Heart right ventricle (tissue), 16 donors: ENCODE data around the gene AP1S2. TPM values are rescaled to one million over a fixed set of nuclear protein-coding genes. Genes with fewer than 3 reads are reported as not detected.

ENCODE experiments used
- ATAC-seq, 8 donors: fragments of 200-7000 bp; cut with Tn5 transposase; one replicate each; pipeline ENCODE4 v1.9.1; 2020; ENCODE audit warnings: mild to moderate bottlenecking in 8 of 8, moderate library complexity in 8 of 8, moderate number of reproducible peaks in 1 of 8
- DNase-seq, 2 donors: peaks; one replicate each; pipeline ENCODE4 v3.0.0-alpha.2; 2020
- H3K27ac ChIP-seq, 10 donors: fragments of 200-600 bp; sonication (generic) in 2 of 10; one replicate each; pipeline versions ENCODE4 v1.5.0 to v1.8.0; 2020 to 2022; ENCODE audit warnings: mild to moderate bottlenecking in 3 of 10
- H3K27me3 ChIP-seq, 7 donors: fragments of 200-600 bp; one replicate each; pipeline ENCODE4 v1.8.0; 2021 to 2022; ENCODE audit warnings: mild to moderate bottlenecking in 2 of 7
- H3K36me3 ChIP-seq, 9 donors: fragments of 200-600 bp; sonication (generic) in 1 of 9; one replicate each; pipeline versions ENCODE4 v1.5.0 to v1.8.0; 2020 to 2022; ENCODE audit warnings: mild to moderate bottlenecking in 2 of 9
- H3K4me1 ChIP-seq, 9 donors: fragments of 200-600 bp; sonication (generic) in 1 of 9; one replicate each; pipeline versions ENCODE4 v1.5.0 to v1.8.0; 2020 to 2022; ENCODE audit warnings: mild to moderate bottlenecking in 4 of 9
- H3K4me3 ChIP-seq, 10 donors: fragments of 200-600 bp; sonication (generic) in 2 of 10; one replicate each; pipeline versions ENCODE4 v1.5.0 to v1.8.0; 2020 to 2022; ENCODE audit warnings: mild to moderate bottlenecking in 7 of 10, moderate library complexity in 2 of 10
- H3K9me3 ChIP-seq, 11 donors: fragments of 200-600 bp in 10 of 11; sonication (generic) in 2 of 11; one replicate each; pipeline versions ENCODE4 v1.5.0 to v1.8.0; 2013 to 2022; ENCODE audit warnings: mild to moderate bottlenecking in 2 of 11, control low read depth in 1 of 11, moderate library complexity in 1 of 11
- CTCF ChIP-seq, 9 donors: fragments of 200-600 bp; sonication (generic) in 2 of 9; IDR thresholded peaks; one replicate each; pipeline versions ENCODE4 v1.5.0 to v1.8.0; 2021 to 2022; ENCODE audit warnings: antibody characterized with exemption in 9 of 9, mild to moderate bottlenecking in 5 of 9, moderate library complexity in 1 of 9
- WGBS, 2 donors: extraction: QIAGEN DNeasy Blood & Tissue Kit; methylation state at CpG; one replicate each; pipeline ENCODE4 v1.1.7; 2013; ENCODE audit warnings: inconsistent platforms in 1 of 2; 5-methylcytosine and 5-hydroxymethylcytosine counted together
- intact Hi-C, 10 donors: fragments of 100-400 bp; cut with DNase I; formaldehyde crosslinking; loops; one replicate each; pipeline versions ENCODE4 v1.11.1 to v1.14.2; 2022
- polyA plus RNA-seq, 2 donors: library from polyadenylated mRNA; stranded (reverse); fragments of 200-250 nt; gene quantifications; one replicate each; pipeline ENCODE4 v1.2.3, GENCODE V29; 2013
- total RNA-seq, 10 donors: library from RNA; stranded (reverse); fragmentation: NEBNext Ultra II Directional in 3 of 10; extraction: Animal tissue kit (Norgen Biotek cat#: 25700) in 3 of 10; gene quantifications; one replicate each; pipeline versions ENCODE4 v1.2.1 to v1.2.4, GENCODE V29; 2021 to 2023
- donor health status: Arrhythmogenic right ventricular cardiomyopathy.
- donor health status: ischemic (EF 13 %, LVEDD 7.1; RV severe dilation, severe dysfunction).
- donor health status: healthy with polysubstance abuse.
- donor health status: DM: no; HTN: yes; CAD: no.
- donor health status: DM: no; HTN: no; CAD: no.
- donor health status: ischemic (EF 25% LVEDD 6.9; RV normal size, moderate dysfunction).
- donor health status: ischemic (EF 25% LVEDD 5.7; RV mildly dilated, moderate dysfunction).
- donor health status: healthy.
- donor health status: DM: yes; HTN: yes; CAD: no.
- donor health status: Ischemic cardiomyopathy.
- donor health status: ischemic (EF 35%, LVEDD 5.7; RV mildly dilated, moderate dysfunction).
- donor health status: nonischemic (EF 11% LVEDD 7.7; RV severe dilation, severe dysfunction).
- donor health status: DM: yes; HTN: yes; CAD: no.
- donor health status: PGD.
- donor health status: ischemic (EF 29% LVEDD 5.4; RV normal size, mild dysfunction).
- donor health status: nonischemic (EF 23%, LVEDD 6.1; RV moderate dilation, normal function).

AP1S2 gene
- total and polyA plus RNA-seq, 12 donors = 47.4 to 191 (median 124) TPM

GRCh38 chrX:15781961-15782699, 72.5 kb downstream of the AP1S2 start:
- peak overlapping the region in 1 of 10 donors; percentile 82 for H3K27ac ChIP-seq
- intact Hi-C loops = no loop called here
- WGBS, 2 donors = 78 to 89% methylated on average over 13 of the region's 13 CpGs
- H3K4me1 ChIP-seq = peaks cover 0 to 4% (median 0%) of the 10 kb centered on the region in 9 donors
- peaks cover 0 to 70% (median 0%) of the 10 kb centered on the region in 9 donors for H3K36me3 ChIP-seq
- no peak for ATAC-seq
- peak overlapping the region in 1 of 10 donors; percentile 38 for H3K4me3 ChIP-seq
- DNase-seq = no peak
- no peaks in the 10 kb centered on the region for H3K27me3 ChIP-seq
- no peak for TF ChIP-seq CTCF (IDR thresholded peaks at IDR 0.05)
- H3K9me3 ChIP-seq = no peaks in the 10 kb centered on the region

Other genes starting within 250 kb of the AP1S2 start
- gene CLTRN, start 190.0 kb downstream of the AP1S2 start, total RNA-seq = 1 to 10 TPM in 2 of 10 donors, under 1 TPM in 8; 0.17 to 1.4 (median 0.86) TPM
- 1 to 10 TPM in 1 of 2 donors, under 1 TPM in 1; 0.07 to 2.4 TPM for gene CLTRN, start 190.0 kb downstream of the AP1S2 start, polyA plus RNA-seq
- 1 to 10 TPM; 2.4 to 4.9 (median 3.3) TPM for gene CA5B, start 116.5 kb downstream of the AP1S2 start, total RNA-seq
- gene CA5B, start 116.5 kb downstream of the AP1S2 start, polyA plus RNA-seq = 1 to 10 TPM in 1 of 2 donors, under 1 TPM in 1; 0.77 to 1.8 TPM
- 1 to 10 TPM; 6.3 to 9.9 (median 7.4) TPM for gene ZRSR2, start 64.3 kb downstream of the AP1S2 start, total RNA-seq
- gene ZRSR2, start 64.3 kb downstream of the AP1S2 start, polyA plus RNA-seq = 10 to 100 TPM in 1 of 2 donors, 1 to 10 TPM in 1; 8.6 to 25.3 TPM